NCI-H345 (cell line): ENCODE results near the gene KMT2B.

Experiments used
- DNase-seq: peaks from one replicate; lab custom pipeline; 2025; lab: John Stamatoyannopoulos, UW

KMT2B gene

GRCh38 chr19:35725216-35725861, 7.5 kb downstream of the KMT2B start:
- DNase-seq = no peak

DNA sequence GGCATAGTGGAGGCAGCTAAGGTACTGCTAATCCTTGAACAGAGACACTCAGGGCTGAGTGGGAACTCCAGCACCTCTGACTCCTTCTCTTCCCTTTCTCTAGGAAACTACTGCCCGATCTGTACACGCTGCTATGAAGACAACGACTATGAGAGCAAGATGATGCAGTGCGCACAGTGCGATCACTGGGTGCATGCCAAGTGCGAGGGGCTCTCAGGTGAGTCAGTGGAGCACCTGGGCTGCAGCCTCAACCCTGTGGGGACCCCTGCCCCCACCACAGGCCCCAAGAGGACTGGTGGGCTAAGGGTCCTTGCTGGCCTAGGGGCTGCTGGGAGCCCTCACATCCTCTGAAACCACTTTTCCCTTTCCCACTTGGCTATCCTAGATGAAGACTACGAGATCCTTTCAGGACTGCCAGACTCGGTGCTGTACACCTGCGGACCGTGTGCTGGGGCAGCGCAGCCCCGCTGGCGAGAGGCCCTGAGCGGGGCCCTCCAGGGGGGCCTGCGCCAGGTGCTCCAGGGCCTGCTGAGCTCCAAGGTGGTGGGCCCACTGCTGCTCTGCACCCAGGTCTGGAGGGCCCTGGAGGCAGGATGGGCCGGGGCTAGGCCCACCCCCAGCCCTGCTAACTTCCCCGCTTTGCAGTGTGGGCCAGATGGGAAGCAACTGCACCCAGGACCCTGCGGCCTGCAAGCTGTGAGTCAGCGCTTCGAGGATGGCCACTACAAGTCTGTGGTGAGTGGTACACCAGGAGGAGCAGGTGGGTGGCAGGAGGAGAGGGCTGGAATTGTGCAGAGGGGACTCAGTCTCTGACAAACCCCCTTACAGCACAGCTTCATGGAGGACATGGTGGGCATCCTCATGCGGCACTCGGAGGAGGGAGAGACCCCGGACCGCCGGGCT, 9.5 kb downstream of the KMT2B start:
- no peak for DNase-seq

DNA sequence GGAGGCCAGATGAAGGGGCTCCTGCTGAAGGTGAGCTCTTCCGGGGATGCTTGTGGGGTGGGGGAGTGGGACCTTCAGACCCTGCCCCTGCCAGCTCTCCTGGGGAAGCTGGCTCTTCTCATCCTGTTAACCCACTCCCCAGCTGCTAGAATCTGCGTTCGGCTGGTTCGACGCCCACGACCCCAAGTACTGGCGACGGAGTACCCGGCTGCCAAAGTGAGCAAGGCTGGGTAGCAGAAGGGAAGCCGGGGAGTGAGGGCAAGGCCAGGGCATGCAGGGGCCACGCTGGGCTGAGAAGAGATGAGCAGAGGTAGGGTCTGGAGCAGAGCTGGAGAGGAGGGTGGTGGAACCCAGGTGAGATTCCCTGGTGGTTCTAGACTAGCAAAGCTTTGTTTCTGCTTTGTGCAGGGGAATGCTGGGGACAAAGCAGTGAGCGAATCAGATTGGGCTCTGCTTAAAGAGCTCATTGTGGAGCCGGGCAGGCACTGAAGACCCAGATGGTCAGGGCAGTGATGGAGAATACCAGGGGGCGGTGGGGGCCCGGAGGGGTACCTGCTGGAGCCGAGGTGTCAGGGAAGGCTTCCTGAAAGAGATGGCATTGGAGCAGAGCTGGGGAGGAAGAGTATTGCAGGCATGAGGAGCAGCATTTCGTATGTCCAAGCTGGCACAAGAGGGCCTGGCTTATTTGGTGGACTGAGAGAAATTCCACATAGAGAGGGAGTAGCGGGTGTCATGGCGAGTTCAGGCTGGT, 10.3 kb downstream of the KMT2B start:
- DNase-seq = no peak

GRCh38 chr19:35729021-35729420, 11.2 kb downstream of the KMT2B start:
- DNase-seq = no peak

DNA sequence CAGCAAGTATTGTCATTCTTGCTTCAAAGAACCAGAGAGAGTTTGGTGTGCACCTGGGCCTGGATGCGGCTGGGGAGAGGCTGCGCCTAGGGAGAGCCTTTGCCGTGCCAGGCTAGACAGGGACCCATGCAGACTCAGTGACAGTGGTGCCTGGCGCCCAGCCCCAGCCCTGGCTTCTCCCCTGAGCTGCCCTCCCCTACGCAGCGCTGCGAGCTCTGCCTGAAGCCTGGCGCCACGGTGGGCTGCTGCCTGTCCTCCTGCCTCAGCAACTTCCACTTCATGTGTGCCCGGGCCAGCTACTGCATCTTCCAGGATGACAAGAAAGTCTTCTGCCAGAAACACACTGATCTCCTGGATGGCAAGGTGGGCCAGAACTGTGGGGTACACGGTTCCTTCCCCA, 12.0 kb downstream of the KMT2B start:
- DNase-seq = no peak

GRCh38 chr19:35730326-35730725, 12.5 kb downstream of the KMT2B start:
- DNase-seq = no peak

- DNase-seq = no peak
Measured at GRCh38 chr19:35731353-35731752, 13.6 kb downstream of the KMT2B start.

- DNase-seq = no peak
Measured at GRCh38 chr19:35731779-35732405, 14.1 kb downstream of the KMT2B start.

DNA sequence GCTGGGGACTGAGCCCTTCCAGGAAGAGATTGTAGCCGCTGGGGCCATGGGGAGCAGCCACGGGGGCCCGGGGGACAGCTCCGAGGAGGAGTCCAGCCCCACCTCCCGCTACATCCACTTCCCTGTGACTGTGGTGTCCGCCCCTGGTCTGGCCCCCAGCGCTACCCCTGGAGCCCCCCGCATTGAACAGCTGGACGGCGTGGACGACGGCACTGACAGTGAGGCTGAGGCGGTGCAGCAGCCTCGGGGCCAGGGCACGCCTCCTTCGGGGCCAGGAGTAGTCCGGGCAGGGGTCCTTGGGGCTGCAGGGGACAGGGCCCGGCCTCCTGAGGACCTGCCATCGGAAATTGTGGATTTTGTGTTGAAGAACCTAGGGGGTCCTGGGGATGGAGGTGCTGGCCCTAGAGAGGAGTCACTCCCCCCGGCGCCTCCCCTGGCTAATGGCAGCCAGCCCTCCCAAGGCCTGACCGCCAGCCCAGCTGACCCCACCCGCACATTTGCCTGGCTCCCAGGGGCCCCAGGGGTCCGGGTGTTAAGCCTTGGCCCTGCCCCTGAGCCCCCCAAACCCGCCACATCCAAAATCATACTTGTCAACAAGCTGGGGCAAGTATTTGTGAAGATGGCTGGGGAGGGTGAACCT, 14.9 kb downstream of the KMT2B start:
- DNase-seq = no peak

GRCh38 chr19:35733180-35734125, 15.7 kb downstream of the KMT2B start:
- no peak for DNase-seq

- DNase-seq = no peak
Measured at GRCh38 chr19:35734273-35734672, 16.5 kb downstream of the KMT2B start.

GRCh38 chr19:35734889-35735288, 17.1 kb downstream of the KMT2B start:
- DNase-seq = no peak

DNA sequence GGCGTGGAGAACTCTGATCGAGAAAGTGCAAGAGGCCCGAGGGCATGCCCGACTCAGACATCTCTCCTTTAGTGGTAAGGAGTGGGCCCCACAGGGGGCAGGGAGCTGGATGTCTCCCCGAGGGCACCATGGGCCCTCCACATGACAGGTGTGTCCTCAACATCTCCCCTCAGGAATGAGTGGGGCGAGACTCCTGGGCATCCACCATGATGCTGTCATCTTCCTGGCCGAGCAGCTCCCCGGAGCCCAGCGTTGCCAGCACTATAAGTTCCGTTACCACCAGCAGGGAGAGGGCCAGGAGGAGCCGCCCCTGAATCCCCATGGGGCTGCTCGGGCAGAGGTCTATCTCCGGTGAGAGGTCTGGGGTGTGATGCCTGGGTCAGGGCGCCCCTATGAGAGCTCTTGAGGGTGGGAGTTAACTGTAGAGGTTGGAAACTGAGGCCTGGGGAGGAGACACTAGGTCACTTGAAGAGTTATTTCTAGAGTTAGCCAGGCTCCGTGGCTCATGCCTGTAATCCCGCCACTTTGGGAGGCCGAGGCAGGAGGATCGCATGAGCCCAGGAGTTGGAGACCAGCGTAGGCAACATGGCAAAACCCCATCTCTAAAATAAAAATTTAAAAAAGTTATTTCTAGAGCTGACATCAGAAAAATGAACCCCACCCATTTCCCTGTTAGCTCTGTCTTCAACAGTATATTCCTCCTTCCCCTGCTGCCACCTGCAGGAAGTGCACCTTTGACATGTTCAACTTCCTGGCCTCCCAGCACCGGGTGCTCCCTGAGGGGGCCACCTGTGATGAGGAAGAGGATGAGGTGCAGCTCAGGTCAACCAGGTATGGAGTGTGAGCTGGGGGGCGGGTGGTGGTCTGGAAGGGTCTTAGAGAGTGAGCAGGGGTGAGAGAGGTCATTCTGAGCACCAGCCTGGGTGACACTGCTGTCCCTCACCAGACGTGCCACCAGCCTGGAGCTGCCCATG, 19.4 kb downstream of the KMT2B start:
- no peak for DNase-seq

GRCh38 chr19:35738021-35738886, 20.5 kb downstream of the KMT2B start:
- no peak for DNase-seq

- DNase-seq = no peak
Measured at GRCh38 chr19:35738887-35739229, 21.1 kb downstream of the KMT2B start.

GRCh38 chr19:35739275-35740107, 21.7 kb downstream of the KMT2B start:
- no peak for DNase-seq

GRCh38 chr19:35740108-35740422, 22.3 kb downstream of the KMT2B start:
- DNase-seq = no peak
